Activated naive CD8-positive, alpha-beta T cell treated with anti-CD3 and anti-CD28 coated beads, Interleukin-2, amount 50 U/mL, for 24 hours (primary cell): ENCODE measurements around the gene THRB.

Experiments used
- ATAC-seq: fragments of 150-1000 bp; cut with Tn5 transposase; one replicate; pipeline ENCODE4 v1.10.0; 2021
- DNase-seq: peaks from one replicate; pipeline ENCODE4 v3.0.0; 2021
- H3K27ac Mint-ChIP-seq: one replicate; pipeline ENCODE4 v1.8.0; 2021; ENCODE audit warnings: mild to moderate bottlenecking, mixed read lengths
- H3K27me3 Mint-ChIP-seq: one replicate; pipeline ENCODE4 v1.8.0; 2021; ENCODE audit warnings: mixed read lengths
- H3K36me3 Mint-ChIP-seq: one replicate; pipeline ENCODE4 v1.8.0; 2021; ENCODE audit warnings: low read depth, mixed read lengths
- H3K4me1 Mint-ChIP-seq: one replicate; pipeline ENCODE4 v1.8.0; 2021; ENCODE audit warnings: mixed read lengths
- H3K4me3 Mint-ChIP-seq: one replicate; pipeline ENCODE4 v1.8.0; 2021; ENCODE audit warnings: mild to moderate bottlenecking, moderate library complexity, mixed read lengths
- H3K9me3 Mint-ChIP-seq: one replicate; pipeline ENCODE4 v1.8.0; 2021; ENCODE audit warnings: mixed read lengths

Gene THRB

DNA sequence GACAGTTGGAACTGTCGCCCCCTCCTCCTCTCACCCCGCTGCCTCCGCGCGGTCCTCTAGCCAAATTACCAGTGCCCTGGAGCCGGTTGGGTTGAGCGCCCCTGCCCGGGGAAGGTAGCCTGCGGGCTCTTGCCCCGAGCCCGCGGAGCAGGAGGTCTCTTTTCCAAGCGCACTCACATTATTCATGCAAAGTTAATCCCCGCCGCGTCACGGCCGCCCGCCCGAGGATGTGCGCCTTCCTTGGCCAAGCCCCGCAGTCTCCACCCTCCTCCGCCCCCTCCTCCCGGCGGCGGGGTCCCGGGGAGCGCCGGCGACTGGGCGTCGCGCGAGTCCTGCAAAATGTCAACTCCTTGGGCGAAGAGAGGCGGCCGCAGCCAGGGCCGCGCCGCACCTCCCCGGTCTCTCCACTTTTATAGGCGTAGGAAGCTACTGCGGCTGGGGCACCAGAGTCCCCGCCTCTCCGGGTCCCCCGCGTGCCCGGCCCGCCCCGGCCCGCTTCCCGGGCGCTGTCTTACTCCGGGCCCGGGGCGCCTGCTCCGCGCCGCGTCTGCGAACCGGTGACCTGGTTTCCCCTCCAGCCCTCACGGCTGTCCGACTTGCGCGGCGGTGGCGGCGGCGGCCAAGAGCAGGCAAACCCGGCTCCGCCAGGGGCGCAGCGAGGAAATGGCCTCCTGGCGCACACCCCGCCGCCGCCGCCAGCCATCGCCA lies at the start of gene THRB:
Gene THRB (minus strand): TSS at position 233 of the 708 bp plus-strand sequence.
- H3K27ac Mint-ChIP-seq, result no peak within 1 kb of the TSS
- H3K9me3 Mint-ChIP-seq, result no peaks in the 10 kb centered on the region
- H3K4me3 Mint-ChIP-seq, result peak within 1 kb of the TSS; percentile 46
- DNase-seq, result peak; percentile 19
- peak; percentile 35 for ATAC-seq
- peaks cover 46% of the 10 kb centered on the region for H3K27me3 Mint-ChIP-seq
- no peaks in the 10 kb centered on the region for H3K36me3 Mint-ChIP-seq
- peaks cover 15% of the 10 kb centered on the region for H3K4me1 Mint-ChIP-seq

DNA sequence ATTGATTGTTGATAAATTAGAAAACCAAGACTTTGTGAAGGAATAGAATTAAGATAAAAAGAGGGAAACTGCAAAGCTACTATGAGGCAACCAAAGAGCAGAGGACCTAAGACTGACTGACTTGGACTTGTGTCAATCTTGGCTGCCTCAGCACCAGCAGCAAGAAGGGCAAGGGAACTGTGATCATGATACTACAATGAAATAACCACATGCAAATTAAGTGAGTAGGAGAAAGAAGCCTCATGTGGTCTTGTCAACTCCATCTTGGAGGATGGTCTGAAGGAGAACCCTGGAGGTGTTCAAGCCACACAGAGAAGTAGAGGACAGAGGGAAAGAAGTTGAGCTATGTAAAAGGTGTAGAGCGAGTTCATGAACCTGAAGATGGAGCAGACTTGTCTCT lies 47.3 kb upstream of the THRB start:
- H3K36me3 Mint-ChIP-seq, result no peaks in the 10 kb centered on the region
- ATAC-seq, result no peak
- no peaks in the 10 kb centered on the region for H3K4me1 Mint-ChIP-seq
- no peak for DNase-seq
- no peak overlapping the region for H3K27ac Mint-ChIP-seq
- peaks cover 4% of the 10 kb centered on the region for H3K27me3 Mint-ChIP-seq
- no peak overlapping the region for H3K4me3 Mint-ChIP-seq
- peaks cover 7% of the 10 kb centered on the region for H3K9me3 Mint-ChIP-seq

- H3K9me3 Mint-ChIP-seq, result peaks cover 4% of the 10 kb centered on the region
- no peak overlapping the region for H3K27ac Mint-ChIP-seq
- ATAC-seq, result no peak
- no peak for DNase-seq
- no peaks in the 10 kb centered on the region for H3K4me1 Mint-ChIP-seq
- peaks cover 4% of the 10 kb centered on the region for H3K27me3 Mint-ChIP-seq
- H3K36me3 Mint-ChIP-seq, result no peaks in the 10 kb centered on the region
- no peak overlapping the region for H3K4me3 Mint-ChIP-seq
These were observed 46.2 kb upstream of the THRB start for GRCh38 chr3:24540821-24541220.

- Mint-ChIP-seq H3K27me3 (peaks cover 4% of the 10 kb centered on the region), H3K36me3 (no peaks in the 10 kb centered on the region), H3K27ac (no peak overlapping the region), H3K4me1 (no peaks in the 10 kb centered on the region), H3K9me3 (peaks cover 4% of the 10 kb centered on the region), H3K4me3 (no peak overlapping the region)
- ATAC-seq, result no peak
- no peak for DNase-seq
These were observed 45.0 kb upstream of the THRB start for GRCh38 chr3:24539699-24540098.

DNA sequence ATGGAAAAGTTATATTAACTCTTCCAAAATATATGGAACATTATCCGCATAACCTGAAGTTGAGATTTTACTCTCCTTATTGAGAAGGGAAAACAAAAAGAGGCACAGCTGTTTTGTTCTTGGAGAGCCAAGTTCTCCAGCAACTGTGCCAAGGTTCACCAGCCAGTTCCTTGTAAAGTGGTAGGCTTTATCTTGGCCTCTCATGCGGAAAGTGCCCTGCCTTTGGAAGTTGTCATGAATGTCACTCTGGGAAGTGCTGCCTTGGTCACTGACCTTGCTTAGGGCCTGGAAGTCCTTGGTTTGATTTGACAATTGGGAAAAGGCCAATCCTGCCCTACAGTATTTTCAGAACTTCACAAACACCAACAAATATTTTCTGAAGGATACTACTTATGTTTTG lies 44.2 kb upstream of the THRB start:
- H3K4me1 Mint-ChIP-seq, result no peaks in the 10 kb centered on the region
- no peak overlapping the region for H3K4me3 Mint-ChIP-seq
- no peak for ATAC-seq
- no peaks in the 10 kb centered on the region for H3K36me3 Mint-ChIP-seq
- H3K27me3 Mint-ChIP-seq, result peaks cover 4% of the 10 kb centered on the region
- H3K27ac Mint-ChIP-seq, result no peak overlapping the region
- DNase-seq, result no peak
- peaks cover 4% of the 10 kb centered on the region for H3K9me3 Mint-ChIP-seq

DNA sequence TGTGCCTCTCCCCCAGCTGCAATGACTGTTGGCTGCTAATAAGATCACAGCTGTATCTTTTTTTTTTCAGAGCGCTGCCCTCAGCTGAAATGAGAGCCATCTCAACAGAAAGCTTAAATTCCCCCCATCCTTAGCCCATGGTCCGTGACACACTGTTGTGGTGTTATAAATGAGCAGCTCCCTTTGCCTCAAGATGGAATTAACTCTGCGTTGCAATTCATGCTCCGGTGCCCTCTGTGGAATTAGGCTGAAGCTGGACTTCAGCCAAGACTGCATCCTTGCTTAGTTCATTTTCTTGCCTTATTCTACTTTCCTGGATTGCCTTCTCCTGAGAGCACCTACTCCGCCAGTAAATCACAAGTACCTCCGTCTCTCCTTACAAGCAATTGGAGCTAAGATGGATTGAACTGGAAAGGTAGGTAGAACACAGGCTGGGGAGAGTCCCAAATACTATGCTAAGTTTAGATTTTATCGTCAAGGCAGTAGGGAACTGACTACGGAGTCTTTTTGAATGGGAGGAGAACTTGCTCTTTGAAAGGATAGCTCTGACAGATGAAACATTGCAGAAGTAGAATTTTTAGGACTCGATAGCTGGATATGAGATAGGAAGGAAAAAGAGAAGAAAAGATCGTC lies 39.0 kb upstream of the THRB start:
- Mint-ChIP-seq H3K9me3 (peaks cover 10% of the 10 kb centered on the region), H3K27ac (no peak overlapping the region), H3K27me3 (peaks cover 4% of the 10 kb centered on the region), H3K4me3 (no peak overlapping the region), H3K36me3 (no peaks in the 10 kb centered on the region), H3K4me1 (no peaks in the 10 kb centered on the region)
- DNase-seq (no peak), ATAC-seq (no peak)

GRCh38 chr3:24530471-24530870 lies 35.8 kb upstream of the THRB start:
- Mint-ChIP-seq H3K4me1 (no peaks in the 10 kb centered on the region), H3K9me3 (peaks cover 6% of the 10 kb centered on the region), H3K27me3 (peaks cover 2% of the 10 kb centered on the region), H3K4me3 (no peak overlapping the region), H3K36me3 (no peaks in the 10 kb centered on the region), H3K27ac (no peak overlapping the region)
- DNase-seq (no peak), ATAC-seq (no peak)

GRCh38 chr3:24529210-24529609 lies 34.6 kb upstream of the THRB start:
- Mint-ChIP-seq H3K4me3 (no peak overlapping the region), H3K27me3 (peaks cover 2% of the 10 kb centered on the region), H3K9me3 (peaks cover 6% of the 10 kb centered on the region), H3K4me1 (no peaks in the 10 kb centered on the region), H3K36me3 (no peaks in the 10 kb centered on the region), H3K27ac (no peak overlapping the region)
- no peak for DNase-seq
- no peak for ATAC-seq

GRCh38 chr3:24526640-24527212 lies 32.1 kb upstream of the THRB start:
- no peaks in the 10 kb centered on the region for H3K9me3 Mint-ChIP-seq
- DNase-seq (no peak), ATAC-seq (no peak)
- H3K36me3 Mint-ChIP-seq, result no peaks in the 10 kb centered on the region
- H3K27me3 Mint-ChIP-seq, result peaks cover 17% of the 10 kb centered on the region
- H3K4me1 Mint-ChIP-seq, result peaks cover 2% of the 10 kb centered on the region
- no peak overlapping the region for H3K27ac Mint-ChIP-seq
- no peak overlapping the region for H3K4me3 Mint-ChIP-seq

GRCh38 chr3:24525557-24525956 lies 30.9 kb upstream of the THRB start:
- peaks cover 2% of the 10 kb centered on the region for H3K36me3 Mint-ChIP-seq
- H3K27ac Mint-ChIP-seq, result no peak overlapping the region
- ATAC-seq (no peak), DNase-seq (no peak)
- no peaks in the 10 kb centered on the region for H3K9me3 Mint-ChIP-seq
- H3K4me3 Mint-ChIP-seq, result no peak overlapping the region
- peaks cover 5% of the 10 kb centered on the region for H3K4me1 Mint-ChIP-seq
- peaks cover 22% of the 10 kb centered on the region for H3K27me3 Mint-ChIP-seq

DNA sequence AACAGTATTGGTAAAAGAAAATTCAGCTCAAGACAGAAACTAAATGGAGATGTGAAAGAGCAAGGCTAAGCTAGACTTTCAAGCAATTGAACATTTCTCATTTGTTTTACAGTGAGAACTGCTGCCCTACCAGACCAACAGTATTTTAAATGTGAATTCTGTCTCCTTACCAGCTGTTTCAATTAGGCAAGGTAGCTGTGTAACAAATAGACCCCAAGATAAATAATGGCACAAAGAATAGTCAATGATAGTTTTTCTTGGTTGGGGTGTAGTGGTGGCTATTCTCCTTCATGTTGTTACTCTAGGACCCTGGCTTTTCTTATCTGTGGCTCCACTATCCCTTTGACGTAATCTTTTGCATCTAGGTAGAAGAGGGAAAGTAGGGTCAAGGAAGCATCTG lies 30.4 kb upstream of the THRB start:
- ATAC-seq (no peak), DNase-seq (no peak)
- peaks cover 7% of the 10 kb centered on the region for H3K4me1 Mint-ChIP-seq
- peaks cover 2% of the 10 kb centered on the region for H3K36me3 Mint-ChIP-seq
- peaks cover 27% of the 10 kb centered on the region for H3K27me3 Mint-ChIP-seq
- no peaks in the 10 kb centered on the region for H3K9me3 Mint-ChIP-seq
- H3K4me3 Mint-ChIP-seq, result no peak overlapping the region
- H3K27ac Mint-ChIP-seq, result no peak overlapping the region

DNA sequence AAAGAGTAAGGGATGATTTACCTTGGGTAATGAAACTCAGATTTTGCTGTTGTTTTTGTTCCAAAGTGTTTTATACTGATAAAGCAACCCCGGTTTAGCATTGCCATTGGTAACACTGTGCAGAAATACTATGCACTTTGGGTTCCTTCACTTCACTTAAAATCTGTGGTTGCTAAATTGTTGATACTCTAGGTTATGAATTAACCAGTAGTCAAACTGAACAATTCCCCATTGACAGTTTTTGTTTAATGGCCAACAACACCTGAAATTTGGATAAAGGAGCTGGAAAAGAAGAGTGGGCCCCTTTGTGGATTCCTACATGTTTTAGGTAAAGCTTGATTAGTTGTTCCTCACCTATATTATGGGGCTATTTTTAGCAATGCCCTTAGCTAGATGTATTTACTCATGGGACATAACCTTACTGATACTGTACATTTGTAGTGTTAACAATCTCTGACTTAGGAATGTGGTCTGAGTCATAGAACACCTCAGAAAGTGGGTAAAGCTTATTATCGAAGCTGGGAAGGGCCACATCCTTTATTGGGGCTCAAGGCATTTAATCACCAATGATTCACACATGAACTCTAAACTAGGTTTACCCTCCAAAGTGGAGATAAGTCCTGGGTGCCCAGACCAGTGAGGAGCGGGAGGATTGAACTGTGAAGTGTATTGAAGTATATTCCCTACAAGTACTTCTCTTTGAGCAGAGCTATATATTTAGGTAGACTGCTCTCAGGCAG lies 29.5 kb upstream of the THRB start:
- H3K4me3 Mint-ChIP-seq, result no peak overlapping the region
- H3K27ac Mint-ChIP-seq, result no peak overlapping the region
- no peaks in the 10 kb centered on the region for H3K9me3 Mint-ChIP-seq
- DNase-seq, result no peak
- H3K4me1 Mint-ChIP-seq, result peaks cover 7% of the 10 kb centered on the region
- no peak for ATAC-seq
- peaks cover 35% of the 10 kb centered on the region for H3K27me3 Mint-ChIP-seq
- peaks cover 2% of the 10 kb centered on the region for H3K36me3 Mint-ChIP-seq

DNA sequence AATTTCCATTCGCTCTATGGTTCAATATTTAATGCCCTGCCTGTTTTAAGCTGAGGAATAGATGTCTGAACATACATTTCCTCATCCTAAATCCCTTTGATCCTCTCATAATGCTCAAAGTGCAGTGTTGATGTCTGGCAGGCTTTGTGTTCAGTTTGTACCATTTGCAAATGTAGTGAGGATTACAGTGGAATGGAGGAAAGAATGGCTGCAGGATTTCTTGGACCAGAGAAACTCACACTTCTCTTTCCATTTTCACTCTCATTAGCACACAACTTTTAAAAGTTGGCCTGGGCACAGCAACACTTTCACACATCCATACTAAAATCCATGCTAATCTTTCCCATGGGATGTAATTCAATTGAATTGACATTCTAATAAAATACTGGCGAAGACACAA lies 28.6 kb upstream of the THRB start:
- DNase-seq, result no peak
- peaks cover 35% of the 10 kb centered on the region for H3K27me3 Mint-ChIP-seq
- H3K4me1 Mint-ChIP-seq, result peaks cover 7% of the 10 kb centered on the region
- peaks cover 2% of the 10 kb centered on the region for H3K36me3 Mint-ChIP-seq
- no peaks in the 10 kb centered on the region for H3K9me3 Mint-ChIP-seq
- H3K27ac Mint-ChIP-seq, result no peak overlapping the region
- no peak overlapping the region for H3K4me3 Mint-ChIP-seq
- ATAC-seq, result no peak

DNA sequence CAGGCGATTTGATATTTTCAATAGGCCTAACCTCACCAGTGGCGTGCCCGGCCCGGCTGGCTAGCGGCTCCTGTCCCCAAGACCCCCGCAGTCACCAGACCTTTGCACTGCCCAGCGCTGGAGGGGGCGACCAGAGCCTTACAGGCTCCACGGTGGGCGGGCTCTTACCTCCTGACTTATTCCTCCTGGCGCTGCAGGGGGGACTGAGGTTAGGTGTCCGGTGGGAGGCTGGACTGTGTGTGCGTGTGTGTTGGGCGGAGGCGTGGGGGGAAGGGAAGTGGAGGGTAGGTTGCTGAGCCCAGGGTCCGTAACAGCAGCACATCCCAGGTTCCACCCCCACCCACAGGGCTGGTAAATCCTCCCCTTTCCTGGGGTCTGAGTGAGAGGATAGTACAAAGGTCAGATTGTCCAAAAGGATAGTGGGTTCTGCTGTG lies 27.5 kb upstream of the THRB start:
- ATAC-seq, result no peak
- Mint-ChIP-seq H3K36me3 (peaks cover 2% of the 10 kb centered on the region), H3K27me3 (peaks cover 33% of the 10 kb centered on the region)

More for the DNA sequence above, 27.5 kb upstream of the THRB start:
- H3K4me1 Mint-ChIP-seq, result peaks cover 7% of the 10 kb centered on the region
- no peak for DNase-seq
- H3K4me3 Mint-ChIP-seq, result no peak overlapping the region
- no peak overlapping the region for H3K27ac Mint-ChIP-seq
- no peaks in the 10 kb centered on the region for H3K9me3 Mint-ChIP-seq
